ENCODE results near the gene HRH2.
"Not testable (repeated sequence)": the region's sequence is repeated elsewhere in the genome, so short reads cannot be mapped to it uniquely, and the experiment has no call there.

The HRH2 gene

DNA sequence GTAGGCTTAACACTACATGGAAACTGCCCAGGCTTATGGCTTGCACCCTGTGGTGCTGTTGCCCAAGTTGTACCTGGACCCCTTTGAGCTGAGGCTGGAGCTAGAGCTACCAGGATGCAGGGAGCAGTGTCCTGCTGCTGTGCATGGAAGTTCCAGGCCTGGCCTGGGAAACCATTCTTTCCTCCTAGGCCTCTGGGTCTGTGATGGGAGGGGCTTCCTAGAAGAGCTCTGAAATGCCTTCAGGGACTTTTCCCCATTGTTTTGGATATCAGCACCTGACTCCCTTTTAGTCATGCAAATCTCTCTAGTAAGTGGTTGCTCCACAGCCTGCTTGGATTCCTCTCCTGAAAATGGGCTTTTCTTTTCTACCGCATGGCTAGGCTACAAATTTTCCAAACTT, 7.9 kb upstream of the HRH2 start:
- TF ChIP-seq, protein P1, sequence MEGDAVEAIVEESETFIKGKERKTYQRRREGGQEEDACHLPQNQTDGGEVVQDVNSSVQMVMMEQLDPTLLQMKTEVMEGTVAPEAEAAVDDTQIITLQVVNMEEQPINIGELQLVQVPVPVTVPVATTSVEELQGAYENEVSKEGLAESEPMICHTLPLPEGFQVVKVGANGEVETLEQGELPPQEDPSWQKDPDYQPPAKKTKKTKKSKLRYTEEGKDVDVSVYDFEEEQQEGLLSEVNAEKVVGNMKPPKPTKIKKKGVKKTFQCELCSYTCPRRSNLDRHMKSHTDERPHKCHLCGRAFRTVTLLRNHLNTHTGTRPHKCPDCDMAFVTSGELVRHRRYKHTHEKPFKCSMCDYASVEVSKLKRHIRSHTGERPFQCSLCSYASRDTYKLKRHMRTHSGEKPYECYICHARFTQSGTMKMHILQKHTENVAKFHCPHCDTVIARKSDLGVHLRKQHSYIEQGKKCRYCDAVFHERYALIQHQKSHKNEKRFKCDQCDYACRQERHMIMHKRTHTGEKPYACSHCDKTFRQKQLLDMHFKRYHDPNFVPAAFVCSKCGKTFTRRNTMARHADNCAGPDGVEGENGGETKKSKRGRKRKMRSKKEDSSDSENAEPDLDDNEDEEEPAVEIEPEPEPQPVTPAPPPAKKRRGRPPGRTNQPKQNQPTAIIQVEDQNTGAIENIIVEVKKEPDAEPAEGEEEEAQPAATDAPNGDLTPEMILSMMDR (conservative IDR thresholded peaks at IDR 0.05), result no peak
- no peak overlapping the region for H3K27ac ChIP-seq

DNA sequence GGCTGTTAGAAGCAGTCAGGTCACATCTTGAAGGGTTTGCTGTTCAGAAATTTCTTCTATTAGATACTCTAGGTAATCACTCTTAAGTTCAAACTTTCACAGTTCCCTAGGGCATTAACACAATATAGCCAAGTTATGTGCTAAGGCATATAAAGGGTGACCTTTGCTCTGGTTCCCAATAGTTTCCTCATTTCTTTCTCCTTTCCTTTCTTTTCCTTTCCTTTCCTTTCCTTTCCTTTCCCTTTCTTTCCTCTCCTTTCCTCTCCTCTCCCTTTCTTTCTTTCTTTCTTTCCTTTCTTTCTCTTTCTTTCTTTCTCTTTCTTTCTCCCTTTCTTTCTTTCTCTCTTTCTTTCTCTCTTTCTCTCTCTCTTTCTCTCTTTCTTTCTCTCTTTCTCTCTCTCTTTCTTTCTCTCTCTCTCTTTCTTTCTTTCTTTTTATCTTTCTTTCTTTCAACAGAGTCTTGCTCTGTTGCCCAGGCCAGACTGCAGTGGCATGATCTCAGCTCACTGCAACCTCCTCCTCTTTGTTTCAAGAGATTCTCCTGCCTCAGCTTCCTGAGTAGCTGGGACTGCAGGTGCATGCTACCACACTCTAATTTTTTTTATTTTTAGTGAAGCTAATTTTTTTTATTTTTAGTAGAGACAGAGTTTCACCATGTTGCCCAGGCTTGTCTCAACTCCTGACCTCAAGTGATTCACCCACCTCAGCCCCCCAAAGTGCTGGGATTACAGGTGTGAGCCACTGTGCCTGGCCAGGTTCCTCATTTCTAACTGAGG, 7.3 kb upstream of the HRH2 start:
- H3K27ac ChIP-seq, result not testable (repeated sequence)

DNA sequence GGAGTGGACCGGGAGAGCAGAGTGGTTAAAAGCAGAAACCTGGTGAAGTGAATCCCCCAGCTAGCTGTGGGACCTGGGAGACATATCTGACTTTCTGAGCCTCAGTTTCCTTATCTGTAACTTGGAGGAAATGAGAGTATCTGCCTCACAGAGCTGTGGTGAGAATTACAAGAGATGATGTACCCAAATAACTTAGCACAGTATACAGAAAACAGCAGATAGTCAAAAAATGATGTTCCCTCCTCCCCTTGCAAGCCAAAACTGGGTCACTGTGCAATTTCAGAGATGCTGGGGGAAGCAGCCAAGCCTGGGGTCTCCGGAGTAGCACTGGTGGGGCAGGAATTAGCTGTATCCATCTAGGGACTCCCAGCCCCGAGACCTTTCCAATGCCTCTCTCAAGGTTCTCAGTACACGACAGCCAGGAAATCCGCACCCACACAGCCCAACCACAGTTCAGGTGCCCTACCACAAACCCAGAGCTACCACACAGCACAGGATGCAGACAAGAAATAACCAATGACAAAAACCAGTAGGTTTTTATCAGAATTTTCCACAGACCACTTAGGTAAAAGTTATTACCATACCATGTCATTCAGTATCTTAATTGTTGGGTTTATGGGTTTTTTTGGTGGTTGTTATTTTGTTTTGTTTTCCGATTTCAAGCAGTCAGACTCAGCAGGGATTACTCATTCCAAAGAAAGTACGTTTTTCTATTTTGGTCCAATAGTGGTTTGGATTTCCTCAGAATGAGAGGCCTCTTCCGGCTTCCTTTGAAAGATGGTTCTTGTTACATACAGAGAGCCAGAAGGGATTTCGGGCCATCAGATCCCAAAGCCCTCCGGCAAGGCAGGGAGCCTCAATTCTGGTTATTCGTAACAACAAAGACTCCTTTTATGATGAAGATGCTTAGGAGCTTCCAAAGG, 4.9 kb upstream of the HRH2 start:
- no peak overlapping the region for H3K27ac ChIP-seq
- TF ChIP-seq, protein P1 (conservative IDR thresholded peaks at IDR 0.05), result no peak

DNA sequence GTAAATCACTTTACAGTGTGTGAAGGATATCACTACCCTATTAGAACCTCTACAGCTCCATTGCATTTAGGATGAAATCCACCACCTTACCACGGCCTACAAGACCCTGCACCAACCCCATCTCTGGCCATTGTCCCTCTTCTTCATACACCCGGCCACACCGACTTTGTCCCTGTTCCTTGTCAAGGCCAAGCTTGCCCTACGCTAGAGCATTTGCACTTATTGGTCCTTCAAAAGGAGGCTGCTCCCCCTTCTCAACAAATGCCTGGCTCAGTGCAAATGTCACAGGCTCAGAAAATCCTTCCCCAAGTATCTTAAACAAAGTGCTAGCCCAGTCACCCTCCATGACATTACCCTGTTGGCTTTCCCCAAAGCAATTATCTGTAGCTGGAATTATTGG, 4.1 kb upstream of the HRH2 start:
- TF ChIP-seq, protein P1 (conservative IDR thresholded peaks at IDR 0.05), result no peak
- H3K27ac ChIP-seq, result no peak overlapping the region

DNA sequence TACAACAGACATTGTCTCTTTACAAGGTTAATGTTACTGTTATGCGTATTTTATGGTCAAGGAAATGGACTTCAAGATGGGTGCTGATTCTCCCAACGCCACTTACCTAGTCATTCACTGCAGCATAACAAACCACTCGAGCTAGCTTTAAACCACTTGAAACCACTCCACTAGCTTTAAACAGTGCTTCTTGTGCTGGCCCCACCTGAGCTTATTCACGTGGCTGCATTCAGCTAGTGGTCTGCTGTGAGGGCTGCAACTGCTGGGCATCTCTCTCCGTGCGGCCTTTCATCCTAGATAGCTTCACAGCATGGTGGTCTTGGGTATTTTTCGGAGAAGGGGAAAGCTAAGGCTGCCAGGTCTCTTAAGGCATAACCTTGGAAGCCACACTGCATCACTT, 3.5 kb upstream of the HRH2 start:
- no peak overlapping the region for H3K27ac ChIP-seq
- TF ChIP-seq, protein P1 (conservative IDR thresholded peaks at IDR 0.05), result no peak

DNA sequence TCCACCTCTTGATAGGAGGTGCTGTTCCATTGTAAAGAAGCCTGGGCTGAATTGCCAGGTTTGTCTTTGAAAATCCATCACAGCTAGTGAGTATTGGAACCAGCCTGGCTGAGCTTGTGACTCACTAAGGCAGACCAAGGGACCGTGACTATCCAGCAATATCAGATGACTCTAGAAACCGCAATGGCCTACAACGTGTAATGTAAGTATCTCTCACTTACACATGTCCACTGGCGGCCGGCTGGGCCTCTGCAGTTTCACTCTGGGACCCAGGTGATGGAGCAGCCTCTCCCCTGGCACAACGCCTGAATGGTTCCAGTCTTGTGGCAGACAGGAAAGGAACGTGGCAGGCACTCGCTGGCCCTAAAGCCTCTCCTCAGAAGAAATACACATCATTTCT, 3.1 kb upstream of the HRH2 start:
- TF ChIP-seq, protein P1 (conservative IDR thresholded peaks at IDR 0.05), result no peak
- no peak overlapping the region for H3K27ac ChIP-seq

DNA sequence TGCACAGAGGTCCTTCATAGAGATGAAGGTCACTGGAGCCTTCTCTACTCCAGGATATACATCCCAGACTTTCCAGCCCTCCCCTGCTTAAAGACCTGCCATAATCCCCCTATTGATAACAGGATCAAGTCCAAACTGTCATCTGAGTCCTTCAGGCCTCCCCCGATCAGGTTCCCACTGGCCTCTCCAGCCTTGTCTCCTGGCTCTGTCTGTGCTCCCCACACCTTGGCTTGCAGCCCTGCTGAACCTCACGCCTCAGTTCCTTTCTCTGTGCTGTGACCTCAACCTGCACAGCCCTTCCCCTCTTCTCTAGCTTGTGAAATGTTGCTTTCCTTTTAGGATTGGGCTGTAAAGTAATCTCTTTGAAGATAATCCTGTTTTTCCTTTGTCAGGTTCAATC, 2.5 kb upstream of the HRH2 start:
- no peak overlapping the region for H3K27ac ChIP-seq
- TF ChIP-seq, protein P1 (conservative IDR thresholded peaks at IDR 0.05), result no peak
